HEK293T (cell line): ENCODE measurements around the gene FBN2.

ENCODE experiments used
- CTCF ChIA-PET: fragments of 350-600 bp; formaldehyde crosslinking; extraction: SDS; loops from one replicate; lab custom pipeline; 2021; ENCODE audit warnings: antibody characterized with exemption, inconsistent platforms; lab: Yijun Ruan, JAX
- POLR2A ChIA-PET: fragments of 350-600 bp; formaldehyde crosslinking; extraction: SDS; loops from one replicate; lab custom pipeline; 2020; ENCODE audit warnings: antibody characterized with exemption, inconsistent platforms; lab: Yijun Ruan, JAX
- DNase-seq: peaks from one replicate; pipeline ENCODE4 v3.0.0; 2012; ENCODE audit warnings: mixed read lengths; ENCODE audit errors: extremely low spot score
- ARNT ChIP-seq: fragments of 450-650 bp; IDR thresholded peaks from 2 replicates; pipeline ENCODE4 v1.6.1; 2017; ENCODE audit warnings: mild to moderate bottlenecking
- BHLHE40 ChIP-seq: fragments of 450-650 bp; IDR thresholded peaks from 2 replicates; pipeline ENCODE4 v1.6.1; 2016; ENCODE audit warnings: mild to moderate bottlenecking, moderate library complexity, borderline replicate concordance
- CTBP1 ChIP-seq: fragments of 450-650 bp; IDR thresholded peaks from 2 replicates; pipeline ENCODE4 v1.6.1; 2016; ENCODE audit warnings: borderline replicate concordance
- ELF4 ChIP-seq: fragments of 450-650 bp; IDR thresholded peaks from 2 replicates; pipeline ENCODE4 v1.6.1; 2017; ENCODE audit warnings: antibody characterized with exemption
- FOXA1 ChIP-seq: fragments of 450-650 bp; IDR thresholded peaks from 2 replicates; pipeline ENCODE4 v1.6.1; 2016; ENCODE audit warnings: mild to moderate bottlenecking
- FOXK2 ChIP-seq: fragments of 450-650 bp; IDR thresholded peaks from 2 replicates; pipeline ENCODE4 v1.6.1; 2016; ENCODE audit warnings: mild to moderate bottlenecking
- FOXM1 ChIP-seq: fragments of 450-650 bp; IDR thresholded peaks from 2 replicates; pipeline ENCODE4 v1.6.1; 2017; ENCODE audit warnings: mild to moderate bottlenecking, borderline replicate concordance
- HDGF ChIP-seq: fragments of 450-650 bp; IDR thresholded peaks from 2 replicates; pipeline ENCODE4 v1.6.1; 2017; ENCODE audit warnings: antibody characterized with exemption, borderline replicate concordance
- L3MBTL2 ChIP-seq: fragments of 450-650 bp; conservative IDR thresholded peaks from 2 replicates; pipeline ENCODE4 v1.6.1; 2016; ENCODE audit warnings: mild to moderate bottlenecking
- LEF1 ChIP-seq: fragments of 450-650 bp; IDR thresholded peaks from 2 replicates; pipeline ENCODE4 v1.6.1; 2017; ENCODE audit warnings: mild to moderate bottlenecking, borderline replicate concordance
- NFRKB ChIP-seq: fragments of 450-650 bp; IDR thresholded peaks from 2 replicates; pipeline ENCODE4 v1.6.1; 2016; ENCODE audit warnings: mild to moderate bottlenecking, moderate library complexity
- PKNOX1 ChIP-seq: fragments of 450-650 bp; IDR thresholded peaks from 2 replicates; pipeline ENCODE4 v1.6.1; 2016
- SP1 ChIP-seq: fragments of 450-650 bp; IDR thresholded peaks from 2 replicates; pipeline ENCODE4 v1.6.1; 2017
- SUZ12 ChIP-seq: fragments of 450-650 bp; IDR thresholded peaks from 2 replicates; pipeline ENCODE4 v1.6.1; 2016; ENCODE audit warnings: mild to moderate bottlenecking
- TARDBP ChIP-seq: fragments of 450-650 bp; IDR thresholded peaks from 2 replicates; pipeline ENCODE4 v1.6.1; 2016
- ZNF384 ChIP-seq: fragments of 450-650 bp; IDR thresholded peaks from 2 replicates; pipeline ENCODE4 v1.6.1; 2016

The FBN2 gene

GRCh38 chr5:128478386-128479368 lies 59.4 kb downstream of the FBN2 start:
- DNase-seq = no peak
- ChIA-PET CTCF (no interaction called here), POLR2A (no interaction called here)
- TF ChIP-seq CTBP1 = no peak
- TF ChIP-seq TARDBP = no peak
- TF ChIP-seq FOXA1 = no peak
- no peak for TF ChIP-seq SP1
- no peak for TF ChIP-seq FOXK2
- no peak for TF ChIP-seq FOXM1
- TF ChIP-seq SUZ12 = no peak
- TF ChIP-seq BHLHE40 = no peak
- no peak for TF ChIP-seq HDGF
- TF ChIP-seq ELF4 = no peak
- TF ChIP-seq L3MBTL2 = no peak
- TF ChIP-seq ARNT = no peak
- no peak for TF ChIP-seq NFRKB

- TF ChIP-seq ZNF384 = no peak
- TF ChIP-seq HDGF = no peak
- TF ChIP-seq L3MBTL2 = no peak
- TF ChIP-seq FOXA1 = no peak
- TF ChIP-seq BHLHE40 = no peak
- TF ChIP-seq SUZ12 = no peak
- TF ChIP-seq ELF4 = no peak
- TF ChIP-seq PKNOX1 = no peak
- TF ChIP-seq SP1 = no peak
- no peak for TF ChIP-seq CTBP1
- TF ChIP-seq LEF1 = no peak
- no peak for TF ChIP-seq FOXM1
- TF ChIP-seq ARNT = no peak
- TF ChIP-seq FOXK2 = no peak
- POLR2A ChIA-PET = no interaction called here
- CTCF ChIA-PET = no interaction called here
- DNase-seq = no peak
Observed at GRCh38 chr5:128477944-128478343, 60.1 kb downstream of the FBN2 start.

DNA sequence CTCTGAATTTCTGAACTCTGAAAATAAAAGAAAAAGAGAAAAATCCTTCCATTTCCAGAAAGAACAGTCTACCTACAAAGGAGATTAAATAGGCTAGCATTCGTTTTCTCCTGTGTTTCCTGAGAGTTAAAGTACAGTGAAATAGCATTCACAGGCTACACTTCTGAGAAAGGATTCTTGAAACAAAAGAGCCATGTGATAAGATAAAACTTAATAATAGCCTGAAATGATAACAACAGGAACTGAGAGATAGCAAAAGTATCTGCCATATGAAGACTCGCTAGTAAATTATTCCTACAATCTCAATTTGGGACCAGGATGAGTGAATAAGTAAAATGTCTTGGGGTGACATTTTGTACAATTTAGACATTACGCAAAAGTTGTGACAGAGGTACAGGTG lies 62.4 kb downstream of the FBN2 start:
- no peak for DNase-seq
- CTCF ChIA-PET = no interaction called here
- no peak for TF ChIP-seq SP1
- TF ChIP-seq PKNOX1 = no peak
- no peak for TF ChIP-seq ARNT
- no peak for TF ChIP-seq ZNF384
- no peak for TF ChIP-seq FOXA1
- no peak for TF ChIP-seq TARDBP
- no peak for TF ChIP-seq CTBP1
- no peak for TF ChIP-seq HDGF
- no peak for TF ChIP-seq FOXK2
- no peak for TF ChIP-seq SUZ12
- TF ChIP-seq ELF4 = no peak
- no peak for TF ChIP-seq LEF1
- TF ChIP-seq NFRKB = no peak
- TF ChIP-seq L3MBTL2 = no peak
- no peak for TF ChIP-seq BHLHE40
- TF ChIP-seq FOXM1 = no peak
- POLR2A ChIA-PET = no interaction called here

- DNase-seq = no peak
- TF ChIP-seq CTBP1 = no peak
- TF ChIP-seq NFRKB = no peak
- no peak for TF ChIP-seq PKNOX1
- TF ChIP-seq ARNT = no peak
- POLR2A ChIA-PET = no interaction called here
- CTCF ChIA-PET = no interaction called here
Observed at GRCh38 chr5:128472919-128473318, 65.1 kb downstream of the FBN2 start.

DNA sequence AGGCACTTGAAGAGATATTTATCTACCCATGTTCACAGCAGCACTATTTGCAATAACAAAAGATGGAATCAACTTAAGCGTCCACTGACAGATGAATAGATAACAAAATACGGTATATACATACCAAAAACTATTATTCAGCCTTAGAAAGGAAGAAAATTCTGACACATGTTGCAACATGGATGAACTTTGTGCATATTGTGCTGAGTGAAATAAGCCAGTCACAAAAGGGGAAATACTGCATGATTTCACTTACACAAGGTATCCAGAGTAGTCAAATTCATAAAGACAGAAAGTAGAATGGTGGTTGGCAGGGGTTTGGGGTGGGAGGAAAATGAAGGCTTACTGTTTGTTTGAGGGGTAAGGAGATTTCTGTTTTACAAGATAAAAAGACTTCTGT lies 66.0 kb downstream of the FBN2 start:
- DNase-seq = no peak
- ChIA-PET POLR2A (no interaction called here), CTCF (no interaction called here)
- no peak for TF ChIP-seq FOXM1

DNA sequence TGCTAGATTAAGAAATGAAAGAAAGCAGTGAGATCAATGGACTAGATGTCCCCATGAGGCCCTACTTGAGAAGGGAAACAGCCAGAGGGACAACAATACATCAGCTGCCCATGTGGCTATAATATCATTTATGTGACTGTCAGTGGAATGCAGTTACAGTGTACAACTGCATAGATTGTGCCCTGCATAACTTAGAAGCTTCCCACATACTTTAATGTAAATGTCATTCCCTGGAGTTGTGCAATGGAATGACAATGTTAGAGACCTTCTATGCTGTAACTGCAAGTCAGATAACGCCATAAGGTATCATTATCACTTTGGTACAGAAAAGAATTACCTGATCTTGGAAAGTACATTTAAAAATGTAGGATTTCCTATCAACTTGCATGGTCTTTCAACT lies 67.4 kb downstream of the FBN2 start:
- POLR2A ChIA-PET = no interaction called here
- no peak for DNase-seq
- TF ChIP-seq ZNF384 (no peak), PKNOX1 (no peak), HDGF (no peak), L3MBTL2 (no peak), FOXM1 (no peak), FOXA1 (no peak), SP1 (no peak)
- CTCF ChIA-PET = no interaction called here
